Measurements from ENCODE around the gene SHISAL1. TPM values are rescaled to one million over a fixed set of nuclear protein-coding genes. Genes with fewer than 3 reads are reported as not detected.
A peak's percentile ranks its signal among the peaks of the same experiment; 100 is the strongest.

Gene SHISAL1
- total RNA-seq, 1 experiment from 2014 or later = not detected

- intact Hi-C loops (cut with micrococcal nuclease; ENCODE audit: unreplicated experiment) = loop anchor here (10.0 kb wide), 1 partner anchor 287 kb away; no protein-coding TSS in a partner anchor
- no peak overlapping the region for H3K27ac Mint-ChIP-seq (ENCODE audit: unreplicated experiment)
- H3K4me3 Mint-ChIP-seq (ENCODE audit: low read depth, unreplicated experiment) = no peak overlapping the region
- DNase-seq = peak; percentile 28
- BruUV-seq (replicated peaks) = no TSS peak
- H3K36me3 Mint-ChIP-seq (ENCODE audit: insufficient read depth, unreplicated experiment) = no peaks in the 10 kb centered on the region
- peaks cover under 1% of the 10 kb centered on the region for H3K27me3 Mint-ChIP-seq (ENCODE audit: unreplicated experiment)
- TF ChIP-seq CTCF (IDR thresholded peaks at IDR 0.05; ENCODE audit: unreplicated experiment) = no peak
- no peaks in the 10 kb centered on the region for H3K4me1 Mint-ChIP-seq (ENCODE audit: low read depth, unreplicated experiment)
- CTCF ChIA-PET = interaction anchor here (0.9 to 1.5 kb wide), 3 partner anchors 22 to 289 kb away, joined by 3 to 4 read pairs (median 4); no protein-coding TSS in a partner anchor
- no peaks in the 10 kb centered on the region for H3K9me3 Mint-ChIP-seq (ENCODE audit: low read depth, unreplicated experiment)
These were observed 25.5 kb upstream of the SHISAL1 start for GRCh38 chr22:44338177-44338810.

- no peaks in the 10 kb centered on the region for H3K36me3 Mint-ChIP-seq (ENCODE audit: insufficient read depth, unreplicated experiment)
- TF ChIP-seq CTCF (IDR thresholded peaks at IDR 0.05; ENCODE audit: unreplicated experiment) = no peak
- peaks cover 3% of the 10 kb centered on the region for H3K27me3 Mint-ChIP-seq (ENCODE audit: unreplicated experiment)
- H3K4me3 Mint-ChIP-seq (ENCODE audit: low read depth, unreplicated experiment) = no peak overlapping the region
- peak; percentile 61 for DNase-seq
- no peaks in the 10 kb centered on the region for H3K9me3 Mint-ChIP-seq (ENCODE audit: low read depth, unreplicated experiment)
- CTCF ChIA-PET = interaction anchor here (0.9 to 1.5 kb wide), 3 partner anchors 23 to 290 kb away, joined by 3 to 4 read pairs (median 4); no protein-coding TSS in a partner anchor
- BruUV-seq (replicated peaks) = no TSS peak
- intact Hi-C loops (cut with micrococcal nuclease; ENCODE audit: unreplicated experiment) = loop anchor here (10.0 kb wide), 1 partner anchor 287 kb away; no protein-coding TSS in a partner anchor
- H3K4me1 Mint-ChIP-seq (ENCODE audit: low read depth, unreplicated experiment) = no peaks in the 10 kb centered on the region
- no peak overlapping the region for H3K27ac Mint-ChIP-seq (ENCODE audit: unreplicated experiment)
These were observed 24.9 kb upstream of the SHISAL1 start for GRCh38 chr22:44337678-44338004.

- CTCF ChIA-PET = interaction anchor here (0.9 to 1.0 kb wide), 2 partner anchors 288 to 290 kb away, joined by 3 to 4 read pairs; no protein-coding TSS in a partner anchor
- Mint-ChIP-seq H3K4me1 (ENCODE audit: low read depth, unreplicated experiment) (no peaks in the 10 kb centered on the region), H3K4me3 (ENCODE audit: low read depth, unreplicated experiment) (no peak overlapping the region), H3K36me3 (ENCODE audit: insufficient read depth, unreplicated experiment) (no peaks in the 10 kb centered on the region), H3K27ac (ENCODE audit: unreplicated experiment) (no peak overlapping the region), H3K9me3 (ENCODE audit: low read depth, unreplicated experiment) (no peaks in the 10 kb centered on the region), H3K27me3 (ENCODE audit: unreplicated experiment) (peaks cover 8% of the 10 kb centered on the region)
- no peak for DNase-seq
- intact Hi-C loops (cut with micrococcal nuclease; ENCODE audit: unreplicated experiment) = loop anchor here (10.0 kb wide), 1 partner anchor 288 kb away; no protein-coding TSS in a partner anchor
- no peak for TF ChIP-seq CTCF (IDR thresholded peaks at IDR 0.05; ENCODE audit: unreplicated experiment)
- no TSS peak for BruUV-seq (replicated peaks)
These were observed 24.4 kb upstream of the SHISAL1 start for GRCh38 chr22:44336962-44337677.

- no peaks in the 10 kb centered on the region for H3K4me1 Mint-ChIP-seq (ENCODE audit: low read depth, unreplicated experiment)
- CTCF ChIA-PET = interaction anchor here (0.5 to 0.9 kb wide), 2 partner anchors 231 to 289 kb away, joined by 3 to 14 read pairs; no protein-coding TSS in a partner anchor
- peaks cover 16% of the 10 kb centered on the region for H3K27me3 Mint-ChIP-seq (ENCODE audit: unreplicated experiment)
- no peaks in the 10 kb centered on the region for H3K9me3 Mint-ChIP-seq (ENCODE audit: low read depth, unreplicated experiment)
- TF ChIP-seq CTCF (IDR thresholded peaks at IDR 0.05; ENCODE audit: unreplicated experiment) = no peak
- intact Hi-C loops (cut with micrococcal nuclease; ENCODE audit: unreplicated experiment) = loop anchor here (10.0 kb wide), 1 partner anchor 289 kb away; no protein-coding TSS in a partner anchor
- H3K36me3 Mint-ChIP-seq (ENCODE audit: insufficient read depth, unreplicated experiment) = no peaks in the 10 kb centered on the region
- DNase-seq = peak; percentile 58
- no TSS peak for BruUV-seq (replicated peaks)
- H3K27ac Mint-ChIP-seq (ENCODE audit: unreplicated experiment) = no peak overlapping the region
- H3K4me3 Mint-ChIP-seq (ENCODE audit: low read depth, unreplicated experiment) = no peak overlapping the region
These were observed 23.4 kb upstream of the SHISAL1 start for GRCh38 chr22:44335903-44336803.
